IPS-18c (cell line): ENCODE data around the gene CBLC.
A peak's percentile ranks its signal among the peaks of the same experiment; 100 is the strongest.

ENCODE experiments used
- H3K4me3 ChIP-seq: 2 replicates; pipeline ENCODE4 v1.7.0; 2013; ENCODE audit warnings: low read depth, mild to moderate bottlenecking, low read length, moderate library complexity; ENCODE audit not compliant: insufficient read depth
- H3K9me3 ChIP-seq: one replicate; pipeline ENCODE4 v1.6.1; 2013; ENCODE audit warnings: mild to moderate bottlenecking, low read length, moderate library complexity; ENCODE audit not compliant: control insufficient read depth, insufficient read depth

Gene CBLC

DNA sequence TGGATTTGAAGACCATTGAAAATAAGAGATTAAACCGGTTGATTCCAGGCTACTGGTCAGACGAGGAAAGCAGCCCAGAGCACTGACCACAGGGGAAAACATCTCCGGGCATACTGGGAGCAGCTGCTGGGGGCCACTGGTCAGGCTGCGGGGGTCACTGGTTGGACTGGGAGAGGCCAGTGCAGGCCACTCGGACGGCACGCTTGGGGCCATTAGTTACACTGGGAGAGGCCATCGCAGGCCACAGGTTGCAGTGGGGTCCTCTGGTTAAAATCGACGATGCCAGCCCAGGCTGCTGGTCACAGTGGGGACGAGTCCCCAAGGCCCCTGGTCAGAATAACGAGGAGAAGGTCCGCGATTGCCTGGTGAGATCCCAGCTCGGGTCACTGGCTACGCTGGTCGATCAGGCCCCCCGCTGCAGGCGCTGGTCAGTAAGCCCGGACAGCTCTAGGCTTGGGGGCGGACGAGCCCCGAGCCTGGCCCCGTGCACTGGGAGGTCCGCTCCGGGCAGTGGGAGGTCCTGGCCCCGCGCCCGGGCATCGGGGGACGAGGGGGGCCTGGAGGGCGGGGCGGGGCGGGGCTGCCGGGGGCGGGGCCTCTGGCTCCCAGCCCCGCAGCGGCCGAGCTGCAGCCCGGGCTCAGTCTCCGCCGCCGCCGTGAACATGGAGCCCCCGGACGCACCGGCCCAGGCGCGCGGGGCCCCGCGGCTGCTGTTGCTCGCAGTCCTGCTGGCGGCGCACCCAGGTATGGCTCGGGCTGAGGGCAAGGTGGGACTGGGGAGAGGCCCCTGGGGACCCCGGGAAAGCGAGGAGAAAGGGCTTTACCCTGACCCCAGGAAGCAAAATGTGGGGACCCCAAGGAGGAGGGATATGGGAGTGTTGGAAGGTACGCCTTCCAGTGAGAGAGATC lies 31.0 kb downstream of the CBLC start, which contains the start of gene BCAM:
BCAM (plus strand) TSS at position 641 of the 909 bp plus-strand sequence; CDS start at position 663, 22 bp downstream.
- Histone ChIP-seq H3K4me3 (peak within 1 kb of the TSS; percentile 77), H3K9me3 (no peaks in the 10 kb centered on the region)

- Histone ChIP-seq H3K4me3 (peak overlapping the region; percentile 77), H3K9me3 (no peaks in the 10 kb centered on the region)
Measured at GRCh38 chr19:44809577-44810233, 32.0 kb downstream of the CBLC start.

GRCh38 chr19:44810234-44811121 lies 32.8 kb downstream of the CBLC start:
- H3K4me3 ChIP-seq, result peak overlapping the region; percentile 28; the same call in 1 of the 2 replicates
- no peaks in the 10 kb centered on the region for H3K9me3 ChIP-seq

- Histone ChIP-seq H3K9me3 (no peaks in the 10 kb centered on the region), H3K4me3 (no peak overlapping the region)
Measured at GRCh38 chr19:44811122-44811419, 33.4 kb downstream of the CBLC start.

GRCh38 chr19:44812142-44812718 lies 34.5 kb downstream of the CBLC start:
- Histone ChIP-seq H3K9me3 (no peaks in the 10 kb centered on the region), H3K4me3 (no peak overlapping the region)

DNA sequence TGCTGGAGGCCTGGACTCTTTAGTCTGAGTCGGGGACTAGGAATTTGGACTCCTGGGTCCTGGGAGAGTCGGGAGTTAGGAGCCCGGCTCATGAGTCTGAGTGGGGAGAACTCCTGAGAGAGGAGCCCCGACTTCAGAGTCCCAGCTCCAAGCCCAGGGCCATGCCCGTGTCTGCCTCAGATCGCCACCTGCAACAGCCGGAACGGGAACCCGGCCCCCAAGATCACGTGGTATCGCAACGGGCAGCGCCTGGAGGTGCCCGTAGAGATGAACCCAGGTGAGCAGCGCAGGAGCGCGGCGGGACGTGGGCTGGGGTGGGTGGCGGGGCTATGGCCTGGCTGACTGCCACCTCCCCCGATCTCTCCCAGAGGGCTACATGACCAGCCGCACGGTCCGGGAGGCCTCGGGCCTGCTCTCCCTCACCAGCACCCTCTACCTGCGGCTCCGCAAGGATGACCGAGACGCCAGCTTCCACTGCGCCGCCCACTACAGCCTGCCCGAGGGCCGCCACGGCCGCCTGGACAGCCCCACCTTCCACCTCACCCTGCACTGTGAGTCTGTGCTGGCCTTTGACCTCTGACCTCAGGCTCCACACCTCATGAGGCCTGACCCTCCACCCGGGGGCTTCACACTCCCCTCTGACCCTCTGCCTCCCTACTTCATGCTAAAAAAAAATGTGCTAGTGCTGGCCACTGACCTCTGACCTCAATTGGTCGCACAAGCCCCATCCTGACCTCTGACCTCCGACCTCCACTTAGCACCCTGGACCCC lies 35.6 kb downstream of the CBLC start:
- Histone ChIP-seq H3K9me3 (no peaks in the 10 kb centered on the region), H3K4me3 (no peak overlapping the region)

DNA sequence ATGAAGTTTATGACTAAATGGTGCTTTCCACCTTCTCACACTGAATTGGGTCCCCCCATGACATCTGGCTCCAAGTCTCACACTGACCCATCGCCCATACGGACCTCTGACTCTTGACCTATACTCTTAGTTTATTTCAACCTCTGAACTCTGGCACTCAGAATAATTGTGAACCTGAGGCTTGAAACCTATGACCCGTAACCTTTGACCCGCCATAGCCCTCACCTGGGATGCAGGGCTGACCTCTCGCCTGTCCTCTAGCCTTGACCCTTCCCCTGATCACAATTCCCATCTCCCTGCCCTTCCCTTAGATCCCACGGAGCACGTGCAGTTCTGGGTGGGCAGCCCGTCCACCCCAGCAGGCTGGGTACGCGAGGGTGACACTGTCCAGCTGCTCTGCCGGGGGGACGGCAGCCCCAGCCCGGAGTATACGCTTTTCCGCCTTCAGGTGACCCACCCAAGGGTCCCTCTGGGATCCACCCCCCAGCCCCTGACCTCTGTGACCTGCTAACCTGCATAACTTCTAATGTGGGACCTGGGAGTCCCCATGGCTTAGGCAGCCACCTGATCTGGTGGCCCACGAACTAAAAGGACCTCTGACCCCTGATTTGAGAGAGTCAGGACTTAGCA lies 36.3 kb downstream of the CBLC start:
- H3K4me3 ChIP-seq, result no peak overlapping the region

GRCh38 chr19:44814517-44814916 lies 36.8 kb downstream of the CBLC start:
- H3K4me3 ChIP-seq, result no peak overlapping the region
- no peaks in the 10 kb centered on the region for H3K9me3 ChIP-seq

More for the DNA sequence above, 36.3 kb downstream of the CBLC start:
- no peaks in the 10 kb centered on the region for H3K9me3 ChIP-seq

- no peak overlapping the region for H3K4me3 ChIP-seq
- no peaks in the 10 kb centered on the region for H3K9me3 ChIP-seq
Measured at GRCh38 chr19:44816301-44816700, 38.6 kb downstream of the CBLC start.

- Histone ChIP-seq H3K9me3 (no peaks in the 10 kb centered on the region), H3K4me3 (no peak overlapping the region)
Measured at GRCh38 chr19:44817725-44818465, 40.2 kb downstream of the CBLC start.

DNA sequence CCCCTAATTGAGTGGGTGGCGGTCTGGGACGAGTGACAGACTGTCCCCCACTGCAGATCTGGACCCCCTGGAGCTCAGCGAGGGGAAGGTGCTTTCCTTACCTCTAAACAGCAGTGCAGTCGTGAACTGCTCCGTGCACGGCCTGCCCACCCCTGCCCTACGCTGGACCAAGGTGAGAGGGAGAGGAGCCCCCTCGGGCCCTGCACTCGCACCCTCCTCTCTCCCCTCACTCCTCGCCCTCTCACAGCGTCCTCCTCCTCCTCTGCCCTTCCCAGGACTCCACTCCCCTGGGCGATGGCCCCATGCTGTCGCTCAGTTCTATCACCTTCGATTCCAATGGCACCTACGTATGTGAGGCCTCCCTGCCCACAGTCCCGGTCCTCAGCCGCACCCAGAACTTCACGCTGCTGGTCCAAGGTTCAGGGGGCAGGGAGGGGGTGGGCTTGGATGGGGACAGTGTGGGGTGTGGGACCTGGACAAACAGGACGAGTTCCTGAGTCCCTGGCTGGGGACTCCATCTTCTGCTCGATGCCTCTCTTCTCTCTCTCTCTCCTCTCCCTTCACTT lies 40.9 kb downstream of the CBLC start:
- H3K9me3 ChIP-seq, result no peaks in the 10 kb centered on the region
- H3K4me3 ChIP-seq, result no peak overlapping the region

DNA sequence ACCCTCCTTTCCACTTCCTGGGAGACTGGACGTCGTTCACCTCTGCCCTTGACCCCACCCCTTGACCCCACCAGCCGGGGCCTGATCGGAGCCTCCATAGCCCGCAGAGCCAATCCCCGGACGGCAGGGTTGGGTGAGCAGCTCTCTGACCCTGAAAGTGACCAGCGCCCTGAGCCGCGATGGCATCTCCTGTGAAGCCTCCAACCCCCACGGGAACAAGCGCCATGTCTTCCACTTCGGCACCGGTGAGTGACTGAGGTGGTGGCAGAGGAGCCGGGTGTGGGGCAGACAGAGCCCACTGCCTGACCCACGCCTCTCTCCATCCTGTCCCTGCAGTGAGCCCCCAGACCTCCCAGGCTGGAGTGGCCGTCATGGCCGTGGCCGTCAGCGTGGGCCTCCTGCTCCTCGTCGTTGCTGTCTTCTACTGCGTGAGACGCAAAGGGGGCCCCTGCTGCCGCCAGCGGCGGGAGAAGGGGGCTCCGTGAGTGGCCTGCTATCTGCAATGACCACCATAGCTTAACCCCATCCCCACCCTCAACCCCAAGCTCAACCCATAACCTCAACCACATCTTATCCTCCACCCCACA lies 41.6 kb downstream of the CBLC start:
- Histone ChIP-seq H3K9me3 (no peaks in the 10 kb centered on the region), H3K4me3 (no peak overlapping the region)

- no peaks in the 10 kb centered on the region for H3K9me3 ChIP-seq
- H3K4me3 ChIP-seq, result no peak overlapping the region
Measured at GRCh38 chr19:44820648-44821609, 43.2 kb downstream of the CBLC start.

- H3K4me3 ChIP-seq, result no peak overlapping the region
- no peaks in the 10 kb centered on the region for H3K9me3 ChIP-seq
Measured at GRCh38 chr19:44822177-44822576, 44.5 kb downstream of the CBLC start.
